NCI-H524 treated with DMSO at 0.1 percent for 48 hours (cell line): ENCODE data around the gene BPI.
"Not testable (repeated sequence)": the region's sequence is repeated elsewhere in the genome, so short reads cannot be mapped to it uniquely, and the experiment has no call there.

Experiments
- DNase-seq: peaks from one replicate; lab custom pipeline; 2025; lab: John Stamatoyannopoulos, UW

The BPI gene

DNA sequence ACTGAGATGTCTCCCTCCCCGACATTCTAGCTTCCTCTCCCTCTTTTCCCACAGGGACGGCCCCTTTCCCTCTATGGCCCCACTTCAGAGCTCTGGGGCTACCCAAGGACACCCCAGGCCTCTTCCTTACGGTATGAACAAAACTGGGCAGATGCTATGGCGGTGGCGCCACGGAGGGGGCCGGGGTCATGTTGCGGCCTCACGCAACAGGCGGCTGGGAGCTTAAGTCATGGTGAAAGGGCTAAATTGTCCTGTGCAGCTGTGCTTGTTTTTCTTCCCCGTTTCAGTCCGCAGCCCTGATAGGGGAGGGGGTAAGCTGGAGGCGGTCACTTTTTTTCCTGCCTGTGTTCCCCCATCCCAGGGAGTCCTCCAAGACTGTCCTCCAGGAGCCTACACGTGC lies 25.8 kb upstream of the BPI start:
- peak; percentile 97 for DNase-seq

DNA sequence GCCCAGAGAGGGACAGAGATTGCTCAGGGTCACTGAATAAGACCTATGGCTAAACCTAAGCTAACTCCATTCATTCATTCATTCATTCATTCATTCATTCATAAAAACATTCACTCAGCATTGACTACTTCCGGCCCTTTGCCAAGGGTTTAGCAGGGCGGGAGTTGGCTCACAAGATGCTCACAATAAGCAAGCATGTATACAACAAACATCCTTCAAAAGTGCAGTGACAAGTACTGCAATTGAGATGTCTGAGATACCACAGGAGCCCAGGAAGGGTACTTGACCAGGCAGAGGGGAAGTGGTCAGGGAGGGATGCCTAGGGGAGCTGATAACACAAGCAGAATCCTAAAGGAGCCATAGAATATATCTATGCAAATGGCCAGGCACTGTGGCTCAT lies 25.2 kb upstream of the BPI start:
- no peak for DNase-seq

DNA sequence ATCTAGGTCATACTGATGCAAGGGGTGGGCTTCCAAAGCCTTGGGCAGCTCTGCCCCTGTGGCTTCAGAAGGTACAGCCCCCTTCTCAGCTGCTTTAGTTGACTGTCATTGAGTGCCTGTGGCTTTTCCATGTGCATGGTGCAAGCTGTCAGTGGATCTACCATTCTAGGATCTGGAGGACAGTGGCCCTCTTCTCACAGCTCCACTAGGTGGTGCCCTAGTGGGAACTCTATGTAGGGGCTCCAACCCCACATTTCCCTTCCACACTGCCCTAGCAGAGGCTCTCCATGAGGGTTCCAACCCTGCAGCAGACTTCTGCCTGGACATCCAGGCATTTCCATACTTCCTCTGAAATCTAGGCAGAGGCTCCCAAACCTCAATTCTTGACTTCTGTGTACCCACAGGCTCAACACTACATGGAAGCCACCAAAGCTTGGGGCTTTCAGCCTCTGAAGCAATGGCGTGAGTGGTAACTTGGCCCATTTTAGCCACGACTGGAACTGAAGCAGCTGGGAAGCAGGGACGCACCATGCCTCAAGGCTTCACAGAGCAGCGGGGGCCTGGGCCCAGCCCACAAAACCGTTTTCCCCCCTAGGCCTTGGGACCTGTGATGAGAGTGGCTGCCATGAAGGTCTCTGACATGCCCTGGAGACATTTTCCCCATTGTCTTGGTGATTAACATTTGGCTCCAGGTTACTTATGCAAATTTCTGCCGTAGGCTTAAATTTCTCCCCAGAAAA lies 22.6 kb upstream of the BPI start:
- DNase-seq = not testable (repeated sequence)

DNA sequence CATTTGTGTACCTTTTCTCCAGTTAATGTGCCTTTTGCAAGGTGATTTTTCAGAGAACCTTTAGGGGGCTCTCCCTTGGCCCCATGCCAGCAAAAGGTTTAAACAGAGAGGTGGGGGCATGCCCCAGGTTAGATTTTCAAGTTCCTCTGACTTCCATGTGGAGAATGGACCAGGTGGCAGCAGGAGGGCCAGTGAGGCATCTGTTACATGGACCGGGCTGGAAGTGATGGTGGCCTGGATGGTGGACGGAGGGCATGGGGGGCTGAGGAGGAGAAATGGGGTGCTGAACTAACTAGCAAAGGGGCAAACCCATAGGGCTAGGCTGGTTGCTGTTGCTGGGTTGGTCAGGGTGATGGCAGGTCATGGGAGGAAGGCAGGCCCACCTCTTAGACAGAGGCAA lies 20.7 kb upstream of the BPI start:
- DNase-seq = no peak

DNA sequence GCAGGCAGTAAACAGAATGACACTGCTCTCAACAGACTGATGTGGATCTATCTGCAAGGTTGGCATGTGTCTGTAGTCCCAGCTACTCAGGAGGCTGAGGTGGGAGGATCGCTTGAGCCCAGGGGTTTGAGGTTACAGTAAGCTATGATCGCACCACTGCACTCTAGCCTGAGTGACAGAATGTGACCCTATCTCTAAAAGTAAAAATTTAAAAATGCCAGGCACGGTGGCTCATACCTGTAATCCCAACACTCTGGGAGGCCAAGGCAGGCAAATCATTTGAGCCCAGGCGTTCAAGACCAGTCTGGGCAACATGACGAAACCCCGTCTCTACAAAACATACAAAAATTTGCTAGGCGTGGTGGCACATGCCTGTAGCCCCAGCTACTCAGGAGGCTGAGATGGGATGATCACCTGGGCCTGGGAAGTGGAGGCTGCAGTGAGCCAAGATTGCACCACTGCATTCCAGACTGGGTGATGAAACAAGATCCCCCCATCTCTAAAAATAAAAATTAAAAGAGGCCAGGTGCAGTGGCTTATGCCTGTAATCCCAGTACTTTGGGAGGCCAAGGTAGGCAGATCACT lies 19.8 kb upstream of the BPI start:
- DNase-seq = not testable (repeated sequence)

DNA sequence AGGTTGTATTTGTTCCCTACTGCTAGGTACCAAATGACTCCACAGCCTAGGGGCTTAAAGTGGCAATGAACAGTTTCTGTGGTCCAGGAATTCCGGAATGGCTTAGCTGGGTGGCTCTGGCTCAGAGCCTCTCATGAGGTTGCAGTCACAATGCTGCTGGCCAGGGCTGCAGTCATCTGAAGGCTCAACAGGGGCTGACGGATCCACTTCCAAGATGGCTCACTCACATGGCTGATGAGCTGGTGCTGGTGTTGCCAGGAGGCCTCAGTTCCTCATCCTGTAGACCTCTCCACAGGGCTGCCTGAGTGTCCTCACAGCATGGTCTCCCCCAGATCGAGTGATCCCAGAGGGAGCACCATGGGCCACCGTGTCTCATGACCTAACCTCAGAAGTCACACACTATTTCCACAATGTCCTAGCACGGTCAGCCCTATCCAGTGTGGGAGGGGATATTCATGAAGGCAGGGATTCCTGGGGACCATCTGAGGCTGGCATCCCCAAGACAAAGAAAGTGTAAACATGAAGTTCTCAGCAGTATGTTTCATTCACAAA lies 19.0 kb upstream of the BPI start:
- no peak for DNase-seq

DNA sequence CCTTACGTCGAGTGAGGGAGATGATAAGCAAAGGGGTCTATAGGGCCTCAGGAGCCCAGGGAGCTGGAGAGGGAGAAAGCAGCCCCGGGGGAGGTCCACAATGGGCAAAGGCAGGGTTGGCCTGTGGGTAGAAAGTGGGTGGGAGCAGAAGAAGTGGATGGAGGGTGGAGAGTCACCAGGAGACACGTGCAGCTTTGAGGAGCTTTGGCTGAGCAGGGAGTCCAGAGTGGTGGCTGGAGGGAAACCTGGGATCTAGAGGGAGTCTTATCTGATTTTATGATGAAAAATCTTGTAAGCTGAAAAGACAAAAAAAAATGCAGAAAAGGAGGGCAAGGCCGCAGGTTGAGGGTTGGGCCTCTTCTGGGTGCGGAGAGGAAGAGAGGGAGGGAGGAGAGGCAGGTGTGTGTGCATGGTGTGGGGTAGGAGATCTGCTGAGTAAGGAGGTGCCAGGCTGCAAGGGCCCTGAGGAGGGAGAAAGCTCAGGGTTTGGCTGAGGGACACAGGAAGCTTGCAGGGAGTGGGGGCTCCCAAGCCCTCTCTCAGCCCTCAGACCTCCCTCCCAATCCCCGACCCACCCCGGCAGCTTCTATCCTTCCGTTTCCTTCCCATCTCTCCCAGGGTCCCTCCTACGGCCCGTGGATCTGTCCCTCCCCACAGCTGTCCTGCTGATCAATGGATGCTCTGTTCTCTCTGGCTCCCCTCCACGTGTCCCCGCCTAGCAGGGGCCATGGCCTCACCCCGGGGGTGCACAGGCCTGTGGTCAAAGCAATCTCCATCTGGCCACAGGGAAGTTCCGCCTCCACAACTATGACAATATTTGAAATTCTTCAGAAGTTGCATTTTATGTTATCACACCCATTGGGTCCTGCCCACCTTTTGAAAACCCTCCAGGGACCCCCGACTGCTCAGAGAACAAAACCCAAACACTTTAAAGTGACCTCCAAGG lies 17.1 kb upstream of the BPI start:
- no peak for DNase-seq

DNA sequence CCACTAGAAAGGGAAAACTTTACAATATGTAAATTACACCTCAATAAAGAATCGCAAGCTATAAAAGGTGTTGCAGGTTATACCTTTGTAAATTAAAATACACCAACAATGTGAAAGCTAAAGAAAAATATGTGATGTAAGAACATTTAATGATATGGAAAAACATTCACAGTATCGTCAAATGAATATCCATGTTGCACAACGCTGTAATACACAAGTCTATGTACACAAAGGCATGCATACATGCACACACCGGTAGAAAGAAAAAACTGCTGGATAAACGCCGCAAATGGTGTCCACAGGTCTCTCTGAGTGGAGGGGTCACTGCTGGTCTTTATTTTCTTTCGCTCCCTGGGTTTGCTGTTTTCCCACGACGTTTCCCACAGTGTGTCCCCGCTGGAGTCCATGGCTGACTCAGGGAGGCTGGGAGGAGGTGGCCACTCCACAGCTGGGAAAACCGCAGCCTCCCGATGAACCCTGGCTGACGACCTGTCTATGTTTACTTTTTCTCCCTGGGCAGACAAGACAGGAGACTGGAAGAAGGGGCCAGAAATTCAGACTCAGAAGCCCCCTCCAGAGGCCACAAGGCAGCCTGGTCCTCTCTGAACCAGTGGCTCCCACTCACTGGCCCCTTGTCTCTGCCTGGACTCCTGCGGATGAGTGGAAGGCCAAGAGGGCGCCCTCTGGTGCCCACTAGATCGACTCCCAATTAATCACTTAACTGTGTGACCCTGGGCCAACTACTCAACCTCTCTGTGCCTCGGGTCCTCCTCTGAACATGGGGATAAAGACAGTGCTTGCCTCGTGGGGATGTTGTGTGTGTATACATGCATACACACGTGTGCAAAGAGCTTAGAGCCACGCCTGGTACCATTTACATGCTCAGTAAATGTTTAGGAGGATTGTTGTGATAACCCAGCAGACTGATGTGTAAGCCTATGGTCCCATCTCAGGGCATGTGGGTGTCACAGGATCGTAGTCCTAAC lies 12.8 kb upstream of the BPI start:
- no peak for DNase-seq

DNA sequence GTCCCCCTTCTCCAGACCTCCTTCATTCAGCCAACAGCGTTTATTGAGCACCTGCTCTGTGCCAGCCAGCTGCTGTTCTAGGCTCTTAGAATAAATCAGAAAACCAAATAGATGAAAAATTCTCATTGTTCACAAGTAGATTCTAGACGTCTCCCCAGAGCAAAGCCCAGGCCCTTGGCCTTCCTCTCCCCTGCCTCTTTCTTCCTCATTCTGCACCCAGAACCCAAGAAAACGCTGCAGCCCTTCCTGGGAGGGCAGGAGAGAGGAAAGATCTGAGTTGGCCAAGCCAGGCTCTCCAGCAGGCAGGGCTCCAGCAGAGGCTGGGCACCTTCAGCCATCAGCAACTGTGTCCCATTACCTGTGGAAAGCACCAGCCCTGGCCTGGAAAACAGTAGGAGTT lies 12.0 kb upstream of the BPI start:
- no peak for DNase-seq

DNA sequence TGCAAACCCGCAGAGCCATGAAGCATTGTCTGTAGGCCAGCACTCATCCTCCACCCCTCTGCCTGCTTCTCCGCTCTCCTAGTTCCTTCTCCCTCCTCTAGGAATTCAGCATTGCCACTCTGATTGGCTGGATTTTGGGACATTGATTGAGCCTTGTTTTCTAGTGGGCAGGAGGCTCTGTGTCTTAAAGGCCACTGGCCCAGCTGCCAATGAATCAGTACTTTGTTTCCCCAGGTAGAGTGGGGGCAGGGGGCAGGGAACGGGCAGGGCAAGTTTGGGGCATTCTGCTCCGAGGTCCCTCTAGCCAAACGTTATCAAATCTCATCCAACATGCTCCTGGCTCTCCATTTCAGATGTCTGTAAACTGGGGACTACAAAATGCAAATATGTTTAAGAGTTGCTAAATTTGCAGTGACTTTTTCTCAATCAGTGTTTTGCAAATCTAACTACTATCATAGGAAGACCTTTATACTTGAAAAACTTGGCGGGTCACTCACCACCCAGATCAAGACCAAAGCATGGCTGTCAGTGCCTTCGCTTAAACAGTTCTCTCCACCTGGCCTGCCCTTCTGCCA lies 10.4 kb upstream of the BPI start:
- no peak for DNase-seq

DNA sequence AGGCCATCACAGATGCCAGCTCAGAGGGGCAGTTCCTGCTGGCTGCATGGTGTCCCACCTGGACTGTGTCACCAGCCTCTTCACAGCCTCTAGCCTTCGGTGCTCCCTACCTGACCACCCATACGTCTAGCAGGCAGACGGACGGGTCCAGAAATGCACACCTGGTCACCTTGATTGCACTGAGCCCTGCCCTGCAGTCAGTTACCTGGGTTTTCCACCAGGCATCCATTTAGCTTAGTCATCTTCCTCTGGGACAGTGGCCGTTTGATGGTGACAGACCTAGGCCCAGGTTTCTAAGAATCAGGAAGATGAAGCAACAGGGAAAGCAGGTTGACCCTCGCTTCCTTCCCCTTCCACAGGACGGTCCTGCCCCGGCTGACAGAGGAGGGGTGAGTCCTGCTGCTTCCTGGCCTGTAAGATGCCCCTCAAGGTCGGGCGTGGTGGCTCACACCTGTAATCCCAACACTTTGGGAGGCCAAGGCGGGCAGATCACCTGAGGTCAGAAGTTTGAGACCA lies 9.8 kb upstream of the BPI start:
- DNase-seq = no peak

DNA sequence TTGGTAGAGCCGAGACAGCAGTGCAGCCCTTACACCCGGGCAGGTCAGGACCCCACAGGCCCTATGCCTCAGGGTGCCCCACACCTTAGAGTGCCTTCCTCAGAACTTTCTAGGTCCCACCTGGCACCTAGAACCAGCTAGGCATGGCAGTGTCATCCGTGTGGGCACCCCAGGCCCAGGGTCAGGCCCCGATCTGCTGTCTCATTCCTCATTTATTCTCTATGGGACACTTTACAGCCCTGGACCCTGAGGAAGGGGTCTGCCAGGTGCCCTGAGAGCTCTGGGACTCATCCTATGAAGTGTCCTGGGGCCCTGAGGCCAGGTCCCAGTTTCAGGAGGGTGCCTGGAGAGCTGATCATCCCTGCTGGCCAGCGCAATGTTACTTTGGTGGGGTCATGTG lies 8.1 kb upstream of the BPI start:
- no peak for DNase-seq

DNA sequence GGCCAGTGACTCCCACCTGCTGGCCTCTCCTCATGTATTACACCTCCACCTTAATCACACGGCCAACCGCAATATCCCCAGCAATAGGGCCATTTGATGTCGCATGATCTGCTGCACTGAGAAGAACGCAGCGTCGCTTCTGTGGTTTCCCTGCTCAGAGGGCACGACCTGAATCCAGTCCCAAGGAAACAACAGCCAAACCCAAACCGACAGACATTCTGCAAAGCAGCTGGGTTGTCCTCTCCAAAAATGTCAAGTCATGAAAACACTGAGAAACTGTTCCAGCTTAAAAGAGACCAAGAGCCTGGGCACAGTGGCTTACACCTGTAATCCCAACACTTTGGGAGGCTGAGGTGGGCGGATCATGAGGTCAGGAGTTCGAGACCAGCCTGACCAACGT lies 7.5 kb upstream of the BPI start:
- DNase-seq = no peak

DNA sequence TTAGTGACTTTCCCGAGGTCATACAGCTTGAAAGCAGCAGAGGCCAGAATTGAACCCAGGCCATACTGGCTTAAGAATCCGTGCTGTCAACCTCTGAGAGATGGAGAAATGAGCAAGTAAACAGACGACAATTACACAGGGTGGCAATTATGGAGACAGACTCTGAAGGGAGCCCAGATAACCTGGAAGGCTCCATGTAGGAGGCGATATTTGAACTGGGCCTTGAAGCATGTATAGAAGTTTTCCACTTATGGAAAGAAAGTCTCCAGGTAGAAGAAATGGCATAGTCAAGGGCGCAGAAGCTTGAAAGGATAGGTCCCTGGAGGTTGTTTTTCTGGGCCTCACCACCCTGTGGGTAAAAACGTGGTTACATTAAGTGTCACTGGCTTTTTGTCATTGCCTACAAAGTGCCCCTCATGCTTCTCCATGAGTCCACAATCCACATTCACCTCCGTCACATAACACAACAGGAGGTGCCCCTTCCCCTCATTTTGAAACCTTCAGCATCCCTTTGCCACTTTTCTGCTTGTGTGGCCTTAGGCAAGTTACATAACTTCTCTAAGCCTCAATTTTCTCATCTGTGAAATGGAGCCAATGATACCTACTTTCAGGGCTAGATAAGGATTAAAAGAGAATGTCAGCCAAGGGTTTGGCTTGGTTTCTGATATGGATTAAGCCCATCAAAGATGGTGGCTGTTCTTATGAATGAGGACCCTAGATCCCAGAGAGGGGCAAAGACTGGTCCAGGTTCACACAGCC lies 5.9 kb upstream of the BPI start:
- DNase-seq = no peak

DNA sequence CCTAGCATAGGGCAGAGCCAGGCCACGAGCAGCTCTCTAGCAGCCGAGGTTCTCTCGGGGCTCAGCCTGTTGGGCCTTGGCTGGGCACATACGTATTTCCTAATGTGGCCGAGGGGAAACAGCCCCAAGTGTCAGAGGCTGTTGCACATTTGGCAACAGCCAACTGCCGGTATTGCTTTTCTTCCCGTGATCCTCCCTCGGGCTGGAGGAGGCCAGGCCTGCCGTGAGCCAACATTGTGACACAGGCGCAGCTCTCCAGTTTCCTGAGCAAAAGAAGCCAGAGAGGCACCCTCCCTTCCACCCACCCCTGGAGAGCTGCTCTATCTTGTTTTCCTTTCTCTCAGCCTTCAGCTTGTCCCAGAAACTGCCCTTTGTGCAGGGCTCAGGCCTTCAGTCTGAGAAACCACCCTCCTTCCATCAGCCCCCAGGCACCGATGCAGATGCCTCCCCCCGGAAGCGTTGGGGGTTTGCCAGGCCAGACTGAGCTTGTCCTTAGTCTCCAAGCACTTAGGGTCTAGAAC lies 5.1 kb upstream of the BPI start:
- no peak for DNase-seq

DNA sequence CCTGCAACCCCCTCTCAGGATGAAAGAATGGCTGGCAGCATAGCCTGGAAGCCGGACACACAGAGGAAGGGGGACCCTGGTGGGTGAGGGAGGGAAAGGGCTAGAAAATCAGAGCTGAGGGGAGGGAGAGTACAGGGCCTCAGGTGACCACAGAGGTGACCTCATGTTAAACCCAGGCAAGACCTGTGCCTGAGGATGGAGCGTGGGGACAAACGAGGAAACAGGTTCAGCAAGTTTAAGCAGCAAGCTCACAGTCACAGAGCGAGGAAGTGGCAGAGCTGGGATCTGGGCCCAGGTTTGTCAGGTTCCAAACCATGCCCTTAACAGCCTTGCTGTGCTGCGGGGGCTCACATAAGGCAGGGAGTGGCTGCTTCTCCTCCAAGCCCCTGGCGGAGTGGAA lies 4.0 kb upstream of the BPI start:
- no peak for DNase-seq

DNA sequence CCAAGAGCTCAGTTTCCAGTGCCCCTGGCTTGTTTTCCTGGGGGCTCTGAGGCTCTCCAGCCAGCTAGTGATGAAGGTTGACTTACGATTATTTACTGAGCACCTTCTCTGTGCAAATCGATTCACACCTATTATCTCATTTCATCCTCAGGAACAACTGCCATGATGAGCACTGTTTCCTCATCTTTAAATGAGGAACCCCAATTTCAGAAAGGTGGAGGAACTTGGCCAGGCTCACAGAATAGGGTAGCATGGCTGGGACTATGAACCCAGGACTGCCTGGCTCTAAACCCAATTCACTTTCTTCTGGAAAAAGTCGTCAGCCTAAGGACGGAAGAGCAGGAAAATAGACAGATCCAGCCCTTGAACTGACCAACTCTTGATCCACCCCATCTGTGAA lies 3.5 kb upstream of the BPI start:
- DNase-seq = no peak

DNA sequence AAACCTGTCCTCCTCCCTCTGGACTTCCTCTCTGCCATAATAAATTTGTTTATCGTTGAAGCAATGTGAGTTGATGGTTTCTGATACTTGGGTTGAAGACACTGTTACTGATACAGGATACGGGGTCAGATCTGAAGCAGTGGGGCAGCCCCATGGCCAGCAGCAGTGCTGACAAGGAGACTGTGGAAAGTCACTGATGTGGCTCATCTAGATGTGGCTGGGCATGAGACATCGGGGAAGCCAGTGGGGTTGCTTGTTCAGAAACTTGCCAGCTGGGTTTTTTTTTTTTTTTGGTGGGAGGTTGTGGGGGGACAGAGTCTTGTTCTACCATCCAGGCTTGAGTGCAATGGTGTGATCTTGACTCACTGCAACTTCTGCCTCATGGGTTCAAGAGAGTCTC lies 2.6 kb upstream of the BPI start:
- DNase-seq = no peak

DNA sequence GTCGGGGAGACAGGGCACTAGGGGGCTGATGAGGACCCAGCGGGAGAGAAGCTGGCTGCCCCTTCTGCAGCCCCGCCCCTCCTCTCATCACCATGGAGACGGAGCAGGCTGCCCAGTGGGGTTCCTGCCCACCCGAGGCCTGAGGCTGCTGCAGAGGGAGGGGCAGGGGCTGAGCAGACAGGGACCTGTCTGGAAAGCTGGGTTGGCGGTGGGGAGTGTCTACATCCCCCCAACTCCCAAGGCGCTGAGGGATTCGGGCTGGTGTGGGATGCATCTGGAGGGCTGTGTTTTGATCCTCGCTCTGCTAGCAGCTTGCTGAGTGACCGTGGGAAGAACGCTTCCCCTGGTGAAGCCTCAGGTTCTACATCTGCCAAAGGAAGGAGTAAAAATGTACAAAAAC lies 1.2 kb upstream of the BPI start:
- no peak for DNase-seq
